IMR-90 (cell line): ENCODE measurements around the gene KCNMA1.

ENCODE experiments used
- BHLHE40 ChIP-seq: fragments of 150-350 bp; IDR thresholded peaks from 2 replicates; pipeline ENCODE4 v1.6.1; 2016; ENCODE audit warnings: mild to moderate bottlenecking, low read depth, low read length
- POLR2A ChIP-seq: IDR thresholded peaks from 2 replicates; pipeline ENCODE4 v1.6.1; 2012; ENCODE audit warnings: mild to moderate bottlenecking, low read depth, low read length
- USF2 ChIP-seq: fragments of 150-350 bp; IDR thresholded peaks from 2 replicates; pipeline ENCODE4 v1.6.1; 2017; ENCODE audit warnings: mild to moderate bottlenecking, antibody characterized with exemption, low read length, low read depth
- TF ChIP-seq, protein P1 (sequence below): conservative IDR thresholded peaks from 2 replicates; pipeline ENCODE4 v1.5.1; 2012; ENCODE audit warnings: mild to moderate bottlenecking, low read depth, low read length, improper control_type of control experiment
- TF ChIP-seq, protein P2 (sequence below): fragments of 150-350 bp; IDR thresholded peaks from 2 replicates; pipeline ENCODE4 v1.6.1; 2016; ENCODE audit warnings: low read depth, mild to moderate bottlenecking, low read length, moderate library complexity, borderline replicate concordance

GRCh38 chr10:77291596-77292505 lies 345.8 kb downstream of the KCNMA1 start:
- no peak for TF ChIP-seq BHLHE40
- TF ChIP-seq, protein P1, sequence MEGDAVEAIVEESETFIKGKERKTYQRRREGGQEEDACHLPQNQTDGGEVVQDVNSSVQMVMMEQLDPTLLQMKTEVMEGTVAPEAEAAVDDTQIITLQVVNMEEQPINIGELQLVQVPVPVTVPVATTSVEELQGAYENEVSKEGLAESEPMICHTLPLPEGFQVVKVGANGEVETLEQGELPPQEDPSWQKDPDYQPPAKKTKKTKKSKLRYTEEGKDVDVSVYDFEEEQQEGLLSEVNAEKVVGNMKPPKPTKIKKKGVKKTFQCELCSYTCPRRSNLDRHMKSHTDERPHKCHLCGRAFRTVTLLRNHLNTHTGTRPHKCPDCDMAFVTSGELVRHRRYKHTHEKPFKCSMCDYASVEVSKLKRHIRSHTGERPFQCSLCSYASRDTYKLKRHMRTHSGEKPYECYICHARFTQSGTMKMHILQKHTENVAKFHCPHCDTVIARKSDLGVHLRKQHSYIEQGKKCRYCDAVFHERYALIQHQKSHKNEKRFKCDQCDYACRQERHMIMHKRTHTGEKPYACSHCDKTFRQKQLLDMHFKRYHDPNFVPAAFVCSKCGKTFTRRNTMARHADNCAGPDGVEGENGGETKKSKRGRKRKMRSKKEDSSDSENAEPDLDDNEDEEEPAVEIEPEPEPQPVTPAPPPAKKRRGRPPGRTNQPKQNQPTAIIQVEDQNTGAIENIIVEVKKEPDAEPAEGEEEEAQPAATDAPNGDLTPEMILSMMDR: no peak
- TF ChIP-seq, protein P2, sequence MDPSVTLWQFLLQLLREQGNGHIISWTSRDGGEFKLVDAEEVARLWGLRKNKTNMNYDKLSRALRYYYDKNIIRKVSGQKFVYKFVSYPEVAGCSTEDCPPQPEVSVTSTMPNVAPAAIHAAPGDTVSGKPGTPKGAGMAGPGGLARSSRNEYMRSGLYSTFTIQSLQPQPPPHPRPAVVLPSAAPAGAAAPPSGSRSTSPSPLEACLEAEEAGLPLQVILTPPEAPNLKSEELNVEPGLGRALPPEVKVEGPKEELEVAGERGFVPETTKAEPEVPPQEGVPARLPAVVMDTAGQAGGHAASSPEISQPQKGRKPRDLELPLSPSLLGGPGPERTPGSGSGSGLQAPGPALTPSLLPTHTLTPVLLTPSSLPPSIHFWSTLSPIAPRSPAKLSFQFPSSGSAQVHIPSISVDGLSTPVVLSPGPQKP: no peak
- no peak for TF ChIP-seq USF2
- no peak for TF ChIP-seq POLR2A
